ENCODE results near the gene SART1.
"Not testable (repeated sequence)": the region's sequence is repeated elsewhere in the genome, so short reads cannot be mapped to it uniquely, and the experiment has no call there.

The SART1 gene

DNA sequence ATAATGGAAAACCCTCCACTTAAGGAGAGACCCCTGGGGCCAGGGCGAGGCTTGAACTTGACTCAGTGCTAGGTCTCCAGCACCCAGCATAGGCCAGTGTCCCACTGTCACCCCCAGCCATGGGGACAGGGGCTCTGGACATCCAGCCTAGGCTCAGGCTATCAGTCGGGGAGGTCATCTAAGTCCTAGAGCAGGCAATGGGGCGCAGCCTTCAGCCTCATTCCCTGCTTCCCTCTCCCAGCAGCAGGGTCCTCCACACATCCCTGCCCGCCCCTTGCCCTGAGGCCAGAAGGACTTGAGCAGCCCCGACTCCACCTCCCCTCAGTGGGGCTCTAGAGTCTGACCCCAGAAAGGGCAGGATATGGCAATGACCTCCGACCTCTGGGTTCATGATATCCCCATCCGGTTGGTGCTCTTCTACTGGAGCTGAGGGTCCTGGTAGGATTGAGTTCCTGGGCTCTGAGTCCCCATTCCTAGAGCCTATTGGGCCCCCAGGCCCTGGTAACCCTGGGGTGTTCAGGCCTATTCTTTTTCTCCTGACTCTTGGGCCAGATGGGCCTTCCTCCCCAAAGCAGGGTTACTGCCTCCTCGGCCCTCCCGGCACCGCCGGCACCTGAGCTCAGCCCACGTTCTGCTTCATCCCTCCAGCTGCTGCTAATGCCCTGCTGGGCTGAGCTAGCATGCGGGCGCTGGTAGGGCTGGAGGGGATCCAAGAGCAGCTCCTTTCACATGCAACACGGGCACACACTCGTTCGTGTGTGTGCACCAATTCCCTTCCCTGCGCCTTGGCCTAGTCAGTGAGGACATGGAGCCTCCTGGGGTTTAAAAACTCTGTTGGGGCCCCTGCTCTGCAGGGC, 54.6 kb downstream of the SART1 start:
- no peak for DNase-seq (ENCODE audit: low spot score)
- TF ChIP-seq, protein P1, sequence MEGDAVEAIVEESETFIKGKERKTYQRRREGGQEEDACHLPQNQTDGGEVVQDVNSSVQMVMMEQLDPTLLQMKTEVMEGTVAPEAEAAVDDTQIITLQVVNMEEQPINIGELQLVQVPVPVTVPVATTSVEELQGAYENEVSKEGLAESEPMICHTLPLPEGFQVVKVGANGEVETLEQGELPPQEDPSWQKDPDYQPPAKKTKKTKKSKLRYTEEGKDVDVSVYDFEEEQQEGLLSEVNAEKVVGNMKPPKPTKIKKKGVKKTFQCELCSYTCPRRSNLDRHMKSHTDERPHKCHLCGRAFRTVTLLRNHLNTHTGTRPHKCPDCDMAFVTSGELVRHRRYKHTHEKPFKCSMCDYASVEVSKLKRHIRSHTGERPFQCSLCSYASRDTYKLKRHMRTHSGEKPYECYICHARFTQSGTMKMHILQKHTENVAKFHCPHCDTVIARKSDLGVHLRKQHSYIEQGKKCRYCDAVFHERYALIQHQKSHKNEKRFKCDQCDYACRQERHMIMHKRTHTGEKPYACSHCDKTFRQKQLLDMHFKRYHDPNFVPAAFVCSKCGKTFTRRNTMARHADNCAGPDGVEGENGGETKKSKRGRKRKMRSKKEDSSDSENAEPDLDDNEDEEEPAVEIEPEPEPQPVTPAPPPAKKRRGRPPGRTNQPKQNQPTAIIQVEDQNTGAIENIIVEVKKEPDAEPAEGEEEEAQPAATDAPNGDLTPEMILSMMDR (IDR thresholded peaks at IDR 0.05; ENCODE audit: borderline replicate concordance, control extremely low read depth, extremely low read depth, insufficient read depth, missing control alignments): no peak
- in situ Hi-C loops (cut with MboI; ENCODE audit: low sequenced_read_pairs, unreplicated experiment): no loop called here

DNA sequence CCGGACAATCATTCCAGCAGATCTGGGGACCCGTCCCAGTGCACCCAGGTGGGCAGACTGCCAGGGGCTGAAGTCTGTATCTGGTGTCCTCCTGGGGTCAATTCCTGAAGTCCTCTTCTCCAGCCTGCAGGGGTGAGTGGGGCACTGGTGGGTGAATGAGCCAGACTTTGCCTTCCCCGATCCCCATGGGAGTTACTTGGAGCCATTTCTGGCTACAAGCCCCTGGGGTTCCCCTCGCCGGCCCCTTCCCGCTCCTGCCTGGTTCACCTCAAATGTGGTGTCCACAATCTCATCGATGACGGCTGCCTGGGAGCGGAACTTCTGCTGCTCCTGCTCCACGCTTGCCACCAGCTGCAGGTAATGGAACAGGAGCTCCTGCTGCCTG, 55.3 kb downstream of the SART1 start:
- in situ Hi-C loops (cut with MboI; ENCODE audit: low sequenced_read_pairs, unreplicated experiment): no loop called here
- TF ChIP-seq, protein P1 (IDR thresholded peaks at IDR 0.05; ENCODE audit: borderline replicate concordance, control extremely low read depth, extremely low read depth, insufficient read depth, missing control alignments): no peak

DNA sequence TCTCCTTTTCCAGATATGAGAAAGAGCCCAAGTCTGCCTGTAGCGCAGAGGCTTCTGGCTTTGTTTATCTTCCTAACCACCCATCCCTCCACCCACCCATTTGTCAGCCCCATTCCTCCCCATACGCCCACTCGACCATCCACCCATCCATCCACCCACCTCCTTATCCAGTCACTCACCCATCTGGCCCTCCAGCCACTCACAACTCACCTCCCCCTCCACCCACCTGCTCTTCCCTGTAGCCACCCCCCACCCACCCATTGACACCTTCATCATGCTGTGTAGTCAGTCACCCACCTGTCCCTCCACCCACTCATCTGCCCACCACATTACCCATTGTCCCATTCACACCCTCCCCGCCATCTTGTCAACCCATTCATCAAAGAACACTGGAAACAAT, 55.8 kb downstream of the SART1 start:
- TF ChIP-seq, protein P1 (IDR thresholded peaks at IDR 0.05; ENCODE audit: borderline replicate concordance, control extremely low read depth, extremely low read depth, insufficient read depth, missing control alignments): no peak
- DNase-seq (ENCODE audit: low spot score): no peak

More for the DNA sequence above, 55.3 kb downstream of the SART1 start:
- DNase-seq (ENCODE audit: low spot score): no peak

DNA sequence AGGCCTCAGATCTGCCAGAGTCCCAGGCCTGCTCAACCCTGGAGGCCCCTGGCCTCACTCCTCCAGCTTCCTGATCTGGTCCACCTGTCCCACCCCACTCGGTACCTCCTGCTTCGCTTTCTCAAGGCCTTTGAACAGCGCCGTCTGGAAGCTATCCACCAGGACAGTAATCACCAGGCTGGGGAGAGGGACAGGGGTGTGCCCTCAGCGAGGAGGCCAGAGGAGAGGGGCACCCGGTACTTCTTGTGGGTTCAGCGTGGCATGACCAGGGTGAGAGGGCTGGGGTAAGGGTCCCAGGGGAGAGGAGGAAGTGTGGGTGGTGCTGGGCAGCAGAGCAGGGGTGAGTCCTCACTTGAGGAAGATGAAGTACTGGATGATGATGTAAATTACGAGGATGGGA, 58.7 kb downstream of the SART1 start:
- peak; percentile 25 for DNase-seq (ENCODE audit: low spot score)
- in situ Hi-C loops (cut with MboI; ENCODE audit: low sequenced_read_pairs, unreplicated experiment): no loop called here

More for the DNA sequence above, 55.8 kb downstream of the SART1 start:
- in situ Hi-C loops (cut with MboI; ENCODE audit: low sequenced_read_pairs, unreplicated experiment): no loop called here

DNA sequence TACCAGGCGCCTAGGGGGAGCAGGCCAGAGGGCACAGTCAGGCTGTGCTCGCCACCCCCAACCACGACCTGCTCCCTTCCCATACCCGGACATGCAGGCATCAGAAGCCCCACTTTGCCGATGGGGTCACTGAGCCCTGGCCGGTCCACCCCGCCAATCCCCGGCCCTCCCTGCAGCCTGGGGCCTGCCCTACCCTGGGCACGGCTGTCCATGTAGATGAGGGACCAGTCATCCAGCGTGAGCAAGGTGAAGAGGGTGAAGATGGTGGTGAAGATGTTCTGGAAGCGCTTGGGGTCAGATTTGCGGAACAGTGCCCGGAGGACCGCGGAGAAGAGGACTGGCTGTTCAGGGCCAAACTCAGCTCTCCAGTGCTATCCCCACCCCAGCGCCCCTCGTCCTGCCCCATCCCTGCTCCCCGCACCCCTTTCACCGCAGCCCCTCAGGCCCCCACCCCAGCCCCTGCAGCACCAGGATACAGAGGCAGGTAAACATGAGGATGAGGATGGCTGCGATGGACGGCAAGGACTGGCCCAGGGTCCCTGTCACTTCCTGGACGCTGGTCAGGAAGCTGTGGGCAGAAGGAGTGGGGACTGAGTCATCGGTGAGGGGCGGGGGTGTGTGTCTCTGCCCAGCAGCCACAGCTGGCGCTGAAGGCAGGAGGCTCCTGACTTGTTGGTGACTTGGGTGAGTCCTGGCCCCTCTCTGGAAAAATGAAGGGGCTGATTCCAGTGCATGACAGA, 59.3 kb downstream of the SART1 start:
- TF ChIP-seq, protein P1 (IDR thresholded peaks at IDR 0.05; ENCODE audit: borderline replicate concordance, control extremely low read depth, extremely low read depth, insufficient read depth, missing control alignments): no peak
- in situ Hi-C loops (cut with MboI; ENCODE audit: low sequenced_read_pairs, unreplicated experiment): no loop called here
- DNase-seq (ENCODE audit: low spot score): peak; percentile 22

More for the DNA sequence above, 58.7 kb downstream of the SART1 start:
- TF ChIP-seq, protein P1 (IDR thresholded peaks at IDR 0.05; ENCODE audit: borderline replicate concordance, control extremely low read depth, extremely low read depth, insufficient read depth, missing control alignments): no peak

DNA sequence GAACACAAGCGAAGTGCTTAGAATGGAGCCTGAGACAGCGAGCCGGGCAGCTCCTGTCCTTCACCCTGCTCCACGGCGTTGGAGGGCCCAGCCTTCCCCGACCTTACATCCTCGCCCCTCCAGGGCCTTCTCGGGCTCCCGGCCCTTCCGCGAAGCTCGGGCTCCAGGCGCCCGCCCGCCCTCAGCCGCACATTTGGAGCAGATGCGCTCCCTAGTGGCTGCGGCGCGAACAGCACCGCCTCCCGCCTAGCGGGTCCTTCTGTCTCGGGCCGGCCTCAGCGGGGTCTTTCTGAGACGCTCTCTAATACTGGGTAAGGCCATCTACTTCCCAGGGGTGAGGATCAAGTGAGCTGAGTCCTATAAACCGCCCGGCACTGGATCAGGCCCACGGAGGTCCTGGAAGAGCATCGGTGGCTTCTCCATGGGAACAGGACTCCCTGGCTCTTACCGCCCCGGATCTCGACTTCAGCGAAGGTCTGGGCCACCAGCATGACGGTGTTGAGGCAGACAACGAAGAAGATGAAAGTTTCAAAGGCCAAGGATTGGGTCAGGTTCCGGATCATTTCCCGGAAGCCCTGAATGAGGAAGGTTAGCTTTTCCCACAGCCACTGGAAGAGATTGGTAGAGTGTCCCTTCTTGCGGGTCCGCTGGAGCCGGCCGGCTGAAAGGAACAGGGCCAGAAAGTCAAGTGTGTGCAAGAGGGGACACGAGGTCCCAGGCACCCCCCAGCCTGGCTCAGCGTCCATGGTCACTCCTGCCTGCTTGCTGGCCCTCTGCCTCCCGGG, 61.1 kb downstream of the SART1 start:
- TF ChIP-seq, protein P1 (IDR thresholded peaks at IDR 0.05; ENCODE audit: borderline replicate concordance, control extremely low read depth, extremely low read depth, insufficient read depth, missing control alignments): peak; percentile 97
- in situ Hi-C loops (cut with MboI; ENCODE audit: low sequenced_read_pairs, unreplicated experiment): no loop called here

DNA sequence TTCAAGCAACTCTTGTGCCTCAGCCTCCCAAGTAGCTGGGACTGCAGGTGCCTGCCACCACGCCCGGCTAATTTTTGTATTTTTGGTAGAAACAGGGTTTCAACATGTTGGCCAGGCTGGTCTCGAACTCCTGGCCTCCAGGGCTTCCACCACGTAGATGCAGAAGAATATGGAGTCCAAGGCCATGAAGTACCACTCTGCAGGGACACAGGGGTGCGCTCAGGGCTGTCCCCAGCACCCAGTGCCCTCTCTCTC, 61.6 kb downstream of the SART1 start:
- in situ Hi-C loops (cut with MboI; ENCODE audit: low sequenced_read_pairs, unreplicated experiment); DNase-seq (ENCODE audit: low spot score): not testable (repeated sequence)

More for the DNA sequence above, 61.1 kb downstream of the SART1 start:
- DNase-seq (ENCODE audit: low spot score): peak; percentile 94
